ENCODE data around the gene ALKBH6.

ALKBH6 gene

GRCh38 chr19:36059180-36059910 is 45.3 kb upstream of the ALKBH6 start (continued):
- peak; percentile 79 for TF ChIP-seq ZNF121 (tag by site-specific recombination; IDR thresholded peaks at IDR 0.05)

DNA sequence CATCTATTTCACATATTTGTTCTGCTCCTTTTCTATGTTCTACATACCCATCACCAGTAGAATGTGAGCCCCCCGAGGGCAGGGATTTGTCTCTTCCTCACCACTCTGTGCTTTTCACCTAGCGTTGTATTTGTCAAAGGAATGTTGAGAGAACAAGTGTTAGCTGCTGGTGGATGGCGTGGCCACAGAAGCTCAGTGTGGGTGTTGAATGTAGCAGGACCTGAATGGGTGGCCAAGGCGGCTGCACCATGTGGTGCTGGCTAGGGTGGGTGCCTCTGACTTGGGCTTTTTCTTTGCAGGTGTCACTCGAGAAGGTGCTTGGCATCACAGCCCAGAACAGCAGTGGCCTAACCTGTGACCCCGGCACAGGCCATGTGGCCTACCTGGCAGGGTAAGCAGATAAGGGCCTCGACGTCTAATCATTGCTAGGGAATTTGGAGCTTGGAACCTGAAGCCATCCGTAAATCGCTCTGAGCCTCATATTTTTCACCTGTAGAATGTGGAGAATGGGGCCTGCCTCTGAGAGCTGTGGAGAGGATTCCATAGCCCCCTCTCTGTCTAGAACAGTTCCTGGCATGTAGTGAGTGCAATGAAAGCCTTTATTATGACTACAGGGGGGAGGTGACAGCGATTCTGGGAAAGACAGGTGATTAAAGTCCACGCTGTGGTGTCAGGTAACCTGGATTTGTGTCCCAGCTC is 44.6 kb upstream of the ALKBH6 start:
- H3K4me1 ChIP-seq (ENCODE audit: control insufficient read depth, insufficient read depth, low read length): peaks cover 26% of the 10 kb centered on the region
- peaks cover 58 to 72% of the 10 kb centered on the region in 2 experiments for H3K36me3 ChIP-seq (ENCODE audit: control insufficient read depth in 2 of 2, insufficient read depth in 1 of 2, low read length in 2 of 2)
- ChIA-PET CTCF (interaction anchor here (0.6 to 4.8 kb wide), 14 partner anchors 9 to 379 kb away, joined by 3 to 72 read pairs (median 10); partner anchors contain the start of genes POLR2I and TBCB), POLR2A (interaction anchor here (1.2 to 1.4 kb wide), 2 partner anchors 8 to 69 kb away, joined by 3 to 6 read pairs; no protein-coding TSS in a partner anchor)
- TF ChIP-seq KLF9 (tag by site-specific recombination; IDR thresholded peaks at IDR 0.05; ENCODE audit: low read depth) (no peak), SCRT2 (tag by site-specific recombination; IDR thresholded peaks at IDR 0.05) (peak; percentile 83), ZBTB20 (tag by site-specific recombination; IDR thresholded peaks at IDR 0.05) (no peak)
- TF ChIP-seq, protein P1, sequence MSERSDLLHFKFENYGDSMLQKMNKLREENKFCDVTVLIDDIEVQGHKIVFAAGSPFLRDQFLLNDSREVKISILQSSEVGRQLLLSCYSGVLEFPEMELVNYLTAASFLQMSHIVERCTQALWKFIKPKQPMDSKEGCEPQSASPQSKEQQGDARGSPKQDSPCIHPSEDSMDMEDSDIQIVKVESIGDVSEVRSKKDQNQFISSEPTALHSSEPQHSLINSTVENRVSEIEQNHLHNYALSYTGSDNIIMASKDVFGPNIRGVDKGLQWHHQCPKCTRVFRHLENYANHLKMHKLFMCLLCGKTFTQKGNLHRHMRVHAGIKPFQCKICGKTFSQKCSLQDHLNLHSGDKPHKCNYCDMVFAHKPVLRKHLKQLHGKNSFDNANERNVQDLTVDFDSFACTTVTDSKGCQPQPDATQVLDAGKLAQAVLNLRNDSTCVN (tag by site-specific recombination; optimal IDR thresholded peaks at IDR 0.05): peak; percentile 1
- H3K9me3 ChIP-seq (ENCODE audit: control insufficient read depth, insufficient read depth, low read depth, low read length): no peaks in the 10 kb centered on the region
- H3K27ac ChIP-seq (ENCODE audit: extremely low read depth, low read depth, low read length): peak overlapping the region; percentile 26; the same call in 1 of the 2 replicates
- H3K4me3 ChIP-seq (ENCODE audit: low read depth, low read length): no peak overlapping the region

GRCh38 chr19:36054733-36055686 is 41.0 kb upstream of the ALKBH6 start, which contains the start of gene WDR62:
Gene WDR62, plus strand, starts transcription at chr19:36054897. Its CDS starts 75 bp downstream, at chr19:36054972.
- Histone ChIP-seq H3K36me3 (ENCODE audit: control insufficient read depth in 2 of 2, insufficient read depth in 1 of 2, low read length in 2 of 2) (peaks cover 28 to 54% of the 10 kb centered on the region in 2 experiments), H3K9me3 (ENCODE audit: control insufficient read depth, insufficient read depth, low read depth, low read length) (no peaks in the 10 kb centered on the region), H3K4me3 (ENCODE audit: low read depth, low read length) (peak within 1 kb of the TSS; percentile 58), H3K4me1 (ENCODE audit: control insufficient read depth, insufficient read depth, low read length) (peaks cover 38% of the 10 kb centered on the region), H3K27ac (ENCODE audit: extremely low read depth, low read depth, low read length) (peak within 1 kb of the TSS; percentile 93)
- ChIA-PET POLR2A (interaction anchor here (0.5 to 4.3 kb wide), 35 partner anchors 11 to 550 kb away, joined by 3 to 46 read pairs (median 6); partner anchors contain the start of genes ALKBH6, COX6B1, LIN37 and POLR2I), CTCF (interaction anchor here (0.6 to 2.3 kb wide), 17 partner anchors 12 to 632 kb away, joined by 3 to 8 read pairs (median 4); no protein-coding TSS in a partner anchor)
- peak; percentile 85; the same call in 1 of the 2 replicates for TF ChIP-seq REPIN1 (tag by site-specific recombination; IDR thresholded peaks at IDR 0.05; ENCODE audit: low read depth)
- TF ChIP-seq ZNF416 (tag by site-specific recombination; IDR thresholded peaks at IDR 0.05): no peak
- TF ChIP-seq ZNF785 (tag by site-specific recombination; IDR thresholded peaks at IDR 0.05): 0 out of 2 replicates have a peak, but pooled peaks have one; percentile 41
- TF ChIP-seq ZFP69B (tag by site-specific recombination; IDR thresholded peaks at IDR 0.05): peak; percentile 73
- TF ChIP-seq ZNF37A (tag by site-specific recombination; IDR thresholded peaks at IDR 0.05): no peak
- peak; percentile 84 for TF ChIP-seq SP2 (tag by site-specific recombination; IDR thresholded peaks at IDR 0.05)
- peak; percentile 13; the same call in 1 of the 2 replicates for TF ChIP-seq KLF7 (tag by site-specific recombination; IDR thresholded peaks at IDR 0.05; ENCODE audit: borderline replicate concordance)
- no peak for TF ChIP-seq FEZF1 (tag by site-specific recombination; IDR thresholded peaks at IDR 0.05)
- TF ChIP-seq ZNF366 (tag by site-specific recombination; conservative IDR thresholded peaks at IDR 0.05): 0 out of 2 replicates have a peak, but pooled peaks have one; percentile 12
- peak; percentile 10 for TF ChIP-seq KLF1 (tag by site-specific recombination; IDR thresholded peaks at IDR 0.05)
- peak; percentile 95 for TF ChIP-seq KLF16 (tag by site-specific recombination; IDR thresholded peaks at IDR 0.05)
- TF ChIP-seq ZBTB1 (tag by site-specific recombination; IDR thresholded peaks at IDR 0.05): 0 out of 2 replicates have a peak, but pooled peaks have one; percentile 48
- TF ChIP-seq ZNF600 (tag by site-specific recombination; IDR thresholded peaks at IDR 0.05): peak; percentile 76
- peak; percentile 51; the same call in 1 of the 2 replicates for TF ChIP-seq EGR2 (tag by site-specific recombination; IDR thresholded peaks at IDR 0.05; ENCODE audit: low read depth)
- TF ChIP-seq ZNF394 (tag by site-specific recombination; IDR thresholded peaks at IDR 0.05; ENCODE audit: borderline replicate concordance): peak; percentile 85; the same call in 1 of the 2 replicates
- TF ChIP-seq ZSCAN4 (tag by site-specific recombination; IDR thresholded peaks at IDR 0.05): 0 out of 2 replicates have a peak, but pooled peaks have one; percentile 7
- no peak for TF ChIP-seq GLI4 (tag by site-specific recombination; IDR thresholded peaks at IDR 0.05)
- TF ChIP-seq ZNF324 (tag by site-specific recombination; IDR thresholded peaks at IDR 0.05): no peak; the same call in 1 of the 2 replicates
- peak; percentile 95; the same call in 1 of the 2 replicates for TF ChIP-seq ZNF704 (tag by site-specific recombination; IDR thresholded peaks at IDR 0.05)
- TF ChIP-seq ZNF76 (tag by site-specific recombination; IDR thresholded peaks at IDR 0.05; ENCODE audit: borderline replicate concordance, low read depth): peak; percentile 73; the same call in 1 of the 2 replicates

Data from HEK293 (cell line).